NOMO-1 treated with DMSO at 0.1 percent for 48 hours (cell line): ENCODE measurements around the gene TMUB1.

Experiments used
- DNase-seq: peaks from one replicate; lab custom pipeline; 2025; ENCODE audit not compliant: unreplicated experiment; lab: John Stamatoyannopoulos, UW

Gene TMUB1

DNA sequence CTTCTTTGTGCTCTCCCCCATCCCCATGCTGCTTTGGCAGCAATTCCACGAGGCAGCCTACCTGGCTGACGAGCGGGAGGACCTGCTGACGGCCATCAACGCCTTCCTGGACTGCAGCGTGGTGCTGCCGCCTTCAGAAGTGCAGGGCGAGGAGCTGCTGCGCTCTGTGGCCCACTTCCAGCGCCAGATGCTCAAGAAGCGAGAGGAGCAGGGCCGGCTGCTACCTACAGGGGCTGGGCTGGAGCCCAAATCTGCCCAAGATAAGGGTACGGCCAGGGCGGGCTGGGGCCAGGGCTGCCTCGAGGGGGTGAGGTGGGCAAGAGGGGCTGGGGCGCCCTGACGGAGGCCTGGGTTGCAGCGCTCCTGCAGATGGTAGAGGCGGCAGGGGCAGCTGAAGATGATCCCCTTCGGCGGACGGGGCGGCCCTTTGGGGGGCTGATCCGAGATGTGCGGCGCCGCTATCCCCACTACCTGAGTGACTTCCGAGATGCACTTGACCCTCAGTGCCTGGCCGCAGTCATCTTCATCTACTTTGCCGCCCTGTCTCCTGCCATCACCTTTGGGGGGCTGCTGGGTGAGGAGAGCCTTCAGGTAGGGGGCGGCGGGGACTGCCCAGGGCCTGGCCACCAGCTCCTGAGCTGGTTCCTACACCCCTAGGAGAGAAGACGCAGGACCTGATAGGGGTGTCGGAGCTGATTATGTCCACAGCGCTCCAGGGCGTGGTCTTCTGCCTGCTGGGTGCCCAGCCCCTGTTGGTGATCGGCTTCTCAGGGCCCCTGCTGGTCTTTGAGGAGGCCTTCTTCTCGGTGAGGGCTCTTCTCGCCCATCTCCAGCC lies 12.0 kb downstream of the TMUB1 start:
- no peak for DNase-seq

DNA sequence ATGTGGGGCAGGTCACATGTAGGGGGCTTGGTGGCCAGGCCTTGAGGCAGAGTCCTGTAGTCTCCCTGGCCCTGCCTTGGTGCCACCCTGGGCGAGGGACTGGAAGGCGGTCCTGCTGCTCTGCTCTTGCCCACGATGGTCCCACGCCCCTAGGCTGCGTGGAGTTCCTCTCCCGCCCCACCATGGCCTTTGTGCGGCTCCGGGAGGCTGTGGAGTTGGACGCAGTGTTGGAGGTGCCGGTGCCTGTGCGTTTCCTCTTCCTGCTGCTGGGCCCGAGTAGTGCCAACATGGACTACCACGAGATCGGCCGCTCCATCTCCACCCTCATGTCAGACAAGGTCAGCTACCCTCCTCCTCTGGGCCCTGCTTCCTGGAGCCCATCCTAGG lies 12.7 kb downstream of the TMUB1 start:
- no peak for DNase-seq

DNA sequence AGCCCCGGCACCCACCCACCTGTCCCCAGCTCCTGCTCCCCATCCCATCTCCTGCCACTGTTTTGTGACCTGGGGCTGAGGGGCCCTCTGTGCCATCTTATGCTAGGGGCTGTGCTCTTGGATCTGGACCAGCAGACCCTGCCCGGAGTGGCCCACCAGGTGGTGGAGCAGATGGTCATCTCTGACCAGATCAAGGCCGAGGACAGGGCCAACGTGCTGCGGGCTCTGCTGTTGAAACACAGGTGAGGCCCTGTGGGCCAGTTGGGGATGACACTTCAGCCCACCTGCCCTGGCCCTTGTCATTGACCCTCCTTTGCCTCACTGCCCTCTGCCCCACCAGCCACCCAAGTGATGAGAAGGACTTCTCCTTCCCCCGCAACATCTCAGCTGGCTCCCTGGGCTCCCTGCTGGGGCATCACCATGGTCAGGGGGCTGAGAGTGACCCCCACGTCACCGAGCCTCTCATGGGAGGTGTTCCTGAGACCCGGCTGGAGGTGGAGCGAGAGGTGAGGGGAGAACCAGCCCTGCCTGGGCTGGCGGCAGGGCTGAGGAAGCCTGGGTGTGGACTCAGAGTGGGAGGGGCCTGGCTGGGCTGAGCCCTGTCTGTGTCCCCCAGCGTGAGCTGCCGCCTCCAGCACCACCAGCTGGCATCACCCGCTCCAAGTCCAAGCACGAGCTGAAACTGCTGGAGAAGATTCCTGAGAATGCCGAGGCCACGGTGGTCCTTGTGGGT lies 13.3 kb downstream of the TMUB1 start:
- no peak for DNase-seq

DNA sequence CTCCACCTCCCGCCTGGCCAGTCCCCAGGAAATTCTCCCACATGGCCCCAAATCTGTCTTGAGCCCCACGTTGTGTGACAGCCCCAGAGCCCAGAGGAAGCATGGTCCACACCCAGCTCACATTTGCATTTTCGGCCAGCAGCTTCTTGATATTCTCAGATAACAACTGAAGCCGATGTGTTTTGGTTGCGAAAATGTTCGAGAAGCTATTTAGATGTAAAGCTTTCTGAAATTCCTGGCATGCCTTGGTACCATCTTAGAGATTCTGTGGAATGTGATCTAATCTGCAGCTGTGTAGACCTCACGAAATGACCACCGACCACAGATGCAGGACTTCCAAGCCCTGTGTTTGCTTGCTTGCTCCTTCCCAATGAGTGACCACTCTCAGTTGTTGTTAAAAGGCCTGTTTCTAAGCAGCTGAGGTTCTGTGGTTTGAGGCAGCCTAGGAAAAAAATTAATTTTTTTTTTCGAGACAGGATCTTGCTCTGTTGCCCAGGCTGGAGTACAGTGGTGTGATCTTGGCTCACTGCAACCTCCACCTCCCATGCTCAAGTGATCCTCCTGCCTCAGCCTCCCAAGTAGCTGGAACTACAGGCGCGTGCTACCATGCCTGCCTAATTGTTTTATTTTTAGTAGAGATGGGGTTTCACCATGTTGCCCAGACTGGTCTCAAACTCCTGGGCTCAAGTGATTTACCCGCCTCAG lies 15.1 kb downstream of the TMUB1 start:
- no peak for DNase-seq

DNA sequence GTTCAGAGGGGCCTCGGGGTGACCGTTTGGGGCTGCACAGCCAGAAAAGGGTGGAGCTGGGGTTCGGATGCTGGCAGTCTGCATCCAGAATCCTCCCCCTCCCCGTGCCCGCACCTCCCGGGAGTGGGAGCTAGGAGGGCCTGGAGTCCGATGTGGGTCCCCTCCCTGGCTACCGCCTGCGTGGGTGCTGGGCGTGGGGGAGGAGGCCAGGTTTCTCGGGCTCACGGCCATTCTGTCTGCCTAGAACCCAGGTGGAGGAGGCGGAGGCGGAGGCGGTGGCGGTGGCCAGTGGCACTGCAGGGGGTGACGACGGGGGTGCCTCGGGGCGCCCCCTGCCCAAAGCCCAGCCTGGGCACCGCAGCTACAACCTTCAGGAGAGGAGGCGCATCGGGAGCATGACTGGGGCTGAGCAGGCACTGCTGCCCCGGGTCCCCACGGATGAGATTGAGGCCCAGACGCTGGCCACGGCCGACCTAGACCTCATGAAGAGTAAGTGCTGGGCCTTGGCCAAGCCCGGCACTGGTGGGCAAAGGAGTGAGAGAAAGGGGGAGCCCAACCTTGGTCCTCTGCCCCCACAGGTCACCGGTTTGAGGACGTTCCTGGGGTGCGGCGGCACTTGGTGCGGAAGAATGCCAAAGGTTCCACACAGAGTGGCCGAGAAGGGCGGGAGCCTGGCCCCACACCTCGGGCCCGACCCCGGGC lies 16.9 kb downstream of the TMUB1 start:
- no peak for DNase-seq

DNA sequence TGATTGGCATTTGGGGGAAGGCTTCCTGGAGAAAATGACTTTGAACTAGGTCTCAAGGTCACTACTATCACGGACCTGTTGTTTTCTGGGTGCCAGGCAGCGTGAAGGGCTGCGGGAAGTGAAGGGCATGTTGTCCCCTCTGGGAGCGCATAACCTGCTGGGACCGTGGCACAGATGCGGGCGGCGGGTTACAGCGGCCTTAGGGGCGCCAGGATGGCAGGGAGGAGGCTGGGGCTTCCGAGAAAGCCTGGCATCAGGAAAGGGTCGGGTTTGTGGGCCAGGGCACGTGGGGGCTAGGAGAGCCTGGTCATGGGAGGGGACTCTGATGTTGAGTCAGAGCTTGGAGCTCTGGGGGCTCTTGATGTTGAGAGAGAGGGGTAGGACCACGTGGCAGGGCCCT lies 17.8 kb downstream of the TMUB1 start:
- DNase-seq, result no peak

DNA sequence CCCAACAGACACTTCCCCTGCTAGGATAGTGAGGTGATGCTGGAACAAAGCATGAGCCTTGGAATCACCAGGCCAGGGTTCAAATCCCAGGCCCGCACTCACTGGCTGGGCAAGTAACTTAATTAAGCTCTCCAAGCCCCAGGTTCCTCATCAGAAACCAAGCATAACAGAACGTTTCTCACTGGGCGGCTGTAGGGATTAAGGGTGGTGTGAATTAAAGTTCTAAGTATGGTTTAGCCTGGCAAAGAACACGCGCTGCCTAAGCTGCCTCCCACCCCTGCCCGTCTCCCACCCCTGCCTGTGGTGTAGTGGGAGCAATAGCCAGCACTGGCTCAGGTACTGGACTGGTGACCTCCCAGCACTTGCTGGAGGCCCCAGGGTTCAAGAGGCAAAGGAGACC lies 18.3 kb downstream of the TMUB1 start:
- no peak for DNase-seq

DNA sequence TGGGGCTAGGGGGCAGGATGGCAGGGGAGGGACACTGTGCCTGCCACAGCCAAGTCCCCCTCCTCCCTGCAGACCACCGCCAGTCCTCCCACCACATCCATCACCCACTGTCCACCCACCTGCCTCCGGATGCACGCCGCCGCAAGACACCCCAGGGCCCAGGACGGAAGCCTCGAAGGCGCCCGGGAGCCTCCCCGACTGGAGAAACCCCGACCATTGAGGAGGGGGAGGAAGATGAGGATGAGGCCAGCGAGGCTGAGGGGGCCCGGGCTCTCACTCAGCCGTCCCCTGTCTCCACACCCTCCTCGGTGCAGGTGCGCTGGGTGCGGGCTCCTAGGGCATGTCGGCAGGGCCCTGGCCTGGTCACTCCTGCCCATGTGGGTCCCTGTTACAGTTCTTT lies 18.8 kb downstream of the TMUB1 start:
- no peak for DNase-seq

DNA sequence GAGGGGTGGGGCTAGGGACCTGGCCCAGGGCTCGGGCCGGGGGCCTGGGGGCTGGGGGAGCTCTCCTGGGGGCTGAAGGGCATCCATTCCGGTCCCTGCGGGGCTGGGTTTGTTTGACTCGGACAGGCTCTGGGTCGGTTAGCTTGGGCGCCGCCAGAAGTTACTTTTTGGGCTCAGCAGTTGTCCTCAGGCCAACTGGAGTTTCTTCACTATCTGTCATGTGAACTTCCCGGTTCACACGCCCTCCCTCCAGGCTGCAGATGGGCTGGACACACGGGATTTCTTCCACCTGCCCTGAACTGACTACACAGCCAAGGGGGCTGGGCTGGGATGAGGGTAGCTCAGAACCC lies 20.1 kb downstream of the TMUB1 start:
- no peak for DNase-seq

DNA sequence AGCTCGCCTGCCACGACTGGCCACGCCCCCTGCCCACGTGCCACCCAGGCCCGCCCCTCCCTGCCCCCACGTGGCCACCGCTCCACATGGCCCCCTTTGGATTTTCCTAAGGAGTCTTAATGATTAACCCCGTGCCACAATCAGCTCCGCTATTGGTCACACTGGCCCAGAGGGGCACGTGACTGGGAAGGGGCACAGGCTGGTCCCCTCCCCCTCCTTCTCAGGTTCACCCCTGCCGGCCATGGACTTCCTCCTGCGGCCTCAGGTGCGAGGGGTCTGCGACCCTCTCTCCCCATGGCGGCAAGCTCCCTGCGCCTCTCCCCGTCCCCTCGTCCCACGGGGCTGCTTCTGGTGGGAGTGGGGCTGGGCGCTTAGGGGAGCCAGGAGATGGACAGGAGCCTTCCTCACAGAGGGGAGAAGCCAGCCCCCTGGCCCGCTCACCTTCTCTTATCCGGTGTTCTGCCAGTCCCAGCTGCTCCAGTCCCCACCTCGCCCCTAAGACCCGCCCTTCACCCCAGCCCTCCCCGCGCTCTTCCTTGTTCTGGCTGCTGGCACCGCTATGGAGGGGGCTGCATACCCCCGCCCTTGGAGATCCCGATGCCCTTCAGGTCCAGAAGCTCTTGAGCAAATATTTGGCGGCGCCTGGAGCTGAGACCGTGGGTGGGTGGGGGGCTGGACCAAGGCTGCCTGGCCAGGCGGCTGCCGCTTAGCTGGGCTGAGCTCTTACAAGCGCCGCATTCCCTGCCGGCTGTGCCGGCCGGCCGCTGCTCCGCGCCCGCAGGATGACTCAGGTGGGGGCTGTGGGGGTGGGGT lies 20.7 kb downstream of the TMUB1 start:
- no peak for DNase-seq

DNA sequence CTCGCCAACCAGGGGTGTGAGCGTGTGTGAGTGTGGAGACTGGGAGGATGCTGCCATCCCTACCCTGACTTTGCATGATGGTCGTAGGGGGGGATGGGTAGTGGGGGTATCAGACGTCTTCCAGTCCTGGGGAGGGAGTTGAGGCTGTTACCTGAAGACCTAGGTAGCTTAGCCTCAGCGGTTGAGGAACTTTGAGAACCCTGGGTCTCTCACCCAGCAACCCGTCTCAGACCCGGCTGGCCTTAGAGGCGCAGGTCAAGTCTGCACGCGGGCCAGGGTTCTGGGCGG lies 21.2 kb downstream of the TMUB1 start:
- DNase-seq, result no peak

DNA sequence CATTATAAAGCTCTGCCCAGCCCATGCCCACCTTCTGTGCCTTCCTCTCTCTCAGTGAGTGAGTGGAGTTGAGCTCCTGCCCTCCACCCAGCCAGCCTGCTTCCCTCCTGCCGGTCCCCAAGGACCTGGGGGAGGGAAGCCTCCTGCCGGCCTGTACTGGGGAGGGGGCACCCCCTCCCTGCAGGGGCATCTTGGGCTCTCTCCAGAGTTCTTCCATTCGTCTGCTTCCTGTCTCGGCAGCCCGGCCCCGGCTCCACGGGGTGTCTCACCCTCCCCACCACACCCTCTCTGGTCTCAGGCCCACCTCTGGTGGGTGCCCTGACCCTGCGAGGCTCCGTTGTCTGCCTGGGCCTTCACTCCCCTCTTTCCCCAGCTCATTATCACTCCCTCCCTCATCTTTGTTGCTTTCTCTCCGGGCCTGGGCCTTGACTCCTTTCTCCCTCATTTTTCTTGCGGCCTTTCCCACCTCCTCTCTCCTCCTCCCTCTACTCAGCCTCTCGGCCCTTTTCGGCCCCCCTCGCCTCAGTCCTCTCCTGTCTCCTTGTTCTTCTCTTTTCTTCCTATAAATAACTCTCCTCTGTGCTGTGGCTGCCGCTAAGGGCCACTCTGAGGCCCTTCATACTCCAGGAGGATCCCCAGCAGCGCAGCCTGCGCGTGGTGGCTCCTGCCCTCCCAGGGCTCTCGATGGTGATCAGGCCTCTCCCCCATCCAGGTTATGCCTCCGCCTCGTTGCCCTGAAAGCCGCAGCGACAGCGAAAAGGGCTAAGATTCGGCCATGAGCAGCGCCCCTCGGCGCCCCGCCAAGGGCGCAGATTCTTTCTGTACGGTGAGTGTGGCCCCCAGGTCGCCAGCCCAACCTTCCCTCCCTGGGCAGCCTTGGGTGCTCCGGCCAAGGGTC lies 21.8 kb downstream of the TMUB1 start:
- DNase-seq, result no peak

DNA sequence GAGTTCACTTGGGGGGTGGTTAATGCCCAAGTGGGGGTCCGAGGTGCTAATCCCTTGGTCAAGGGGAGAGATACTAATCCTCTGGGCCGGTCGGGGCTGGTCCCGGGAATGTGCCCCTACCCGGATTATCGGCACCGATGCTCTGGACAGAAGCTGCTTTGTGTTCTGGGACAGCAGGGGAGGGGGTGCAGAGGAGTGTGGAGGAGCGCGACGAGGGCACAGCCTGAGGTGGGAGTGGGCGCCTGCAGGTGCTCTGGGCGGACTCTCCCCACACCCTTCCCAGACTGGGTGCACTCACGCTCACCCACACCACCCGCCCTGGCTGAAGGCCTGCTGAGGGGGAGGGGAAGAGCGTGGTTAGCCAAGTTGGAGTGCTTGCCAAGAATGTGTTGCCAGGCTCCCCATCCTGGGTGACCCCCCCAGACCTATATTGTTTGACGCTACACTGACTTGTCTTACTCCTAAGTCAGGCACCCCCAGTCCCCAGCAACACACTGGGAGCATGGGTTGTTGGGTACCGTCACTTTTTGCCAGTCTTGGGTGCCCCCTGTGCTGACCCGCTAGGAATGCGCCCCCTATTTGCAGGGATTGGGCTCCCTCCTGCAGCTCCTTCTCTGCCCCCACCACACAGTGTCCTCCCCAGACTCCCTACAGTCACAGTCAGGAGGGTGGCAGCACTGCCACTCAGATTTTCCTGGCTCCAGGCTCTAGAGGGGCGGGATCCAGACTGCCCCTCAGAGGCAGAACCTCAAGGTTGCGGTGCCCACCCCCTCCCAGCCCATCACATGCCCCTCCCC lies 22.7 kb downstream of the TMUB1 start:
- DNase-seq, result no peak

DNA sequence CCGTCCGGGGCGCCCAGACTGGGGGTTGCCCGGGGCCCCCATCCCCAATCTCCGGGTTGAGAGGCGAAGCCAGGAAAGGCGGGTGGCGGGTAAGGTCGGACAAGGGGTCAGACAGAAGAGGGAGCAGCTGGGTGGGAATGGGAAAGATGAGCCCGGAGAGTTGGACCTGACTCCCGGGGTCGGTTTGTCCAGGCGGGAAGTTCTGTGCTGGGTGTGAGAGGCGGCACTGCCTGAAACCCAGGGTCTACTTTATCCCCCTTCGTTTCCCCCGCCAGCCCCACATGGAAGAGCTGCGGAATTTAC lies 23.2 kb downstream of the TMUB1 start:
- no peak for DNase-seq

DNA sequence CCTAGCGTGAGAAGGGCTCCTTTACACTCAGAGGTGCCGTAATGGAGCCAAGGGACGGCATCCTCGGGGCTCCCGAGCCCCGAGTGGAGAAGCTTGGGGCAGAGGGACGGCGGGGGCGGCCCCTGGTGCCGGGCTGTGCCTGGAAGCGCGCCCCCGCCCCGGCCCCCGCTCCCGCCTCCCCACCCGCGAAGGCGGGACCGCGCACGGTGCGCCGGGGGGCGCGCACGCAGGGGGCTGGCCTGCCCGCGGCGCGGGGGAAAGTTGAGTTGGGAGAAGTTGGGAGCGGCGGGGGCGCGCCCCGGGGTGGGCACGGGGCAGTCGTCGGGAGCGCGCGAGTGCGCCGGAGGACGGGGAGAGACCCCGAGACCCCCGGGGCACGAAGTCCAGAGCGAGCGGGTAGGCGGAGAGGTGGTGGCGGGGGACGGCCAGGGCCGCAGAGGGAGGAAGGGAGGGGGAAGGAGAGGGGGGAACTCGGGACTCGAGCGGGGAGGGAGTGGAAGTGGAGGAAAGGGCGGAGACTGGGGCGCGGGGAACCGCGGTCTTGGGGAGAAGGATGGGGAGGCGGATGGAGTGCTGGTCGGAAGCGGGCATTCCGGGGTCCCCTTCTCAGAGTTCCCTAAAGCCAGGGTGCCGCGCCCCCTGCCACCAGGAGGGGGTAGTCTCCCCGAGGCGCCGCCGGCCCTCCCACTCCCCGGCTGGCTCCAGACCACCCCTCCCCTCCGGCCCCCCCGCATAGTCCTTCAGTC lies 23.8 kb downstream of the TMUB1 start, which contains the start of gene SLC4A2:
TSS of gene SLC4A2 (plus strand) at position 223 of the 746 bp plus-strand sequence. CDS start 2,399 bp downstream, outside the sequence.
- DNase-seq, result peak; percentile 19

DNA sequence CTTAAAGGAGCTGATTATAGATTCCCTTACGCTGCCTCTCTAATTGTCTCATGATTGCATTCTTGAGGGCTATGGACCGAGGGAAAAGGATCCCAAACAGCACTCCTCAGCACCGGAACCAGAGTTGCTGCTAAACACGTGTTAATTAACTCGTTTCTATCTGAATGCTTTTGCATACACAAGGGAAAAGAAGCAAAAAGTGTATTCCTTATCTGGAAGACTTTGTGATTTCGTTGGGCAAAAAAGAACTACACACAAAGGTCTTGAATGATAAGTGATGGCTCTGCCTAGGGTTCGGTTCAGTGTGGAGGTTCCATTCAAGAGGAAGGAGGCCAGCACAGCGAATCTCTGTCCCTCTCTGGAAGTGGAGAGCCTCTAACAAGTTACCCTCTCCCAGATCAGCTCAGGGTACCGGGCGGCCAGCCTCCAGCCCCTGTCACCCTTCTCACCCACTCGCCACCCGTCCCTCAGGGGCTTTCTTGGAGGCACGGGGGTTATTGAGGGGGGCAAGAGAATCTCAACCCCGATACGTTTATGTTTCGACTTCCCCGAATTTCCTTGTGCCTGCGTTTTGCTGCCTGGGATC lies 24.4 kb downstream of the TMUB1 start:
- DNase-seq, result no peak

DNA sequence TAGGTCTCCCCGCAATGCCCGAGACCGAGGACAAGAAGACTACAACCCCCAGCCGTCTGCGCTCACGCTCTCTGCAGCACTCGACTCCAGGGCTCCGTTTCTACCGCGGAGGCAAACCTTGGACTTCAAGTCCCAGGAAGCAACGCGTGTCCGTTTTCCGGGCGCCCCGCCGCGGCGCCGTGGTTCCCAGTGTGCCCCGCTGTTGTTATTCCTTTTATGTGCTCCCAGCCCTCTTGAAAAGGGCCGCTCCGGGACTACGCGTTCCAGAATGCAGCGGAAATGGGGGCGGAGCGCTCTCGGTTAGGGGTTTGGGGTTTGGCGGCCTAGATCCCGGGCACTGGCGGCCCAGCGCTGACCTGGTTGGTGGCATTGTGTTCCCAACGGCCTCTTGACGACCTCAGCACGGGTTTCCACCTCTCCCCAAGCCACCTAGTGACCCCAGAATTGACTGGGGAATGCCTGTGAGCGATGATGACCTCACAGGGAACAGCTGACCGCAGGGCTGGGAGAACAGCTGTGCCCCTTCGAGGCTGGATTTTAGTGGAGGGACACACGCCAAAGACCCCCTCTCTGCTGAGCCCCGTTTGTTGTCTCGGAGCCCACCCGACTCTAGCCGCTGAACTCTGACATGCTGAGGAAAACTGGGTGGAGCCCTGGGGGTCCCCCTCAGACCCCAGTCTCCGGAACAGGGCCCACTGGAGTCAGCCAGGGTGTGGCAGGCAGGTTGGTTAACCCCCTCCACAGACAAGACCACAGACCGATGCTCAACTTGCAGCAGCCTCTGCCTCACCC lies 25.1 kb downstream of the TMUB1 start:
- DNase-seq, result peak; percentile 94
